Caco-2 (cell line): Measurements from ENCODE around the gene GEMIN5. TPM values are rescaled to one million over a fixed set of nuclear protein-coding genes. Genes with fewer than 3 reads are reported as not detected.

Experiments
- BruUV-seq: library from RNA; stranded (reverse); fragments of 400-500 nt; replicated peaks from 2 replicates; lab custom pipeline; 2021; lab: Mats Ljungman, UMichigan
- CTCF ChIA-PET: fragments of 300-600 bp; sonication (Branson Sonifier 250); formaldehyde crosslinking; loops from one replicate; lab custom pipeline; 2022; ENCODE audit warnings: antibody characterized with exemption; lab: Charles Lee
- POLR2A ChIA-PET: fragments of 300-600 bp; sonication (Branson Sonifier 250); formaldehyde crosslinking; loops from one replicate; lab custom pipeline; 2022; ENCODE audit warnings: antibody characterized with exemption; lab: Charles Lee
- DNase-seq, 2 experiments: peaks; one replicate each; pipeline versions ENCODE4 v3.0.0 to v3.0.0-alpha.2; 2020 to 2022
- H3K27me3 ChIP-seq: replicated peaks from 2 replicates; pipeline ENCODE4 v1.6.0; 2011; ENCODE audit warnings: low read length; ENCODE audit not compliant: control insufficient read depth, insufficient read depth
- H3K36me3 ChIP-seq: 2 replicates; pipeline ENCODE4 v1.5.1; 2011; ENCODE audit warnings: low read length; ENCODE audit not compliant: control insufficient read depth, insufficient read depth
- H3K4me1 ChIP-seq: fragments of 250-450 bp; sonication (Bioruptor Pico); 2 replicates; pipeline ENCODE4 v1.5.1; 2020; ENCODE audit warnings: mild to moderate bottlenecking
- H3K4me3 ChIP-seq: 2 replicates; pipeline ENCODE4 v1.5.1; 2011; ENCODE audit warnings: low read depth, mild to moderate bottlenecking, control low read depth, low read length
- H3K9me3 ChIP-seq: fragments of 250-450 bp; sonication (Bioruptor Pico); 2 replicates; pipeline ENCODE4 v1.5.1; 2020; ENCODE audit warnings: mild to moderate bottlenecking, moderate library complexity
- H3K27ac Mint-ChIP-seq: one replicate; pipeline ENCODE4 v1.8.0; 2022; ENCODE audit warnings: mixed read lengths; ENCODE audit not compliant: unreplicated experiment
- H3K27me3 Mint-ChIP-seq: one replicate; pipeline ENCODE4 v1.8.0; 2022; ENCODE audit warnings: mixed read lengths; ENCODE audit not compliant: insufficient read depth, unreplicated experiment
- H3K36me3 Mint-ChIP-seq: one replicate; pipeline ENCODE4 v1.8.0; 2022; ENCODE audit warnings: mild to moderate bottlenecking, mixed read lengths; ENCODE audit not compliant: insufficient read depth, unreplicated experiment
- H3K4me1 Mint-ChIP-seq: one replicate; pipeline ENCODE4 v1.8.0; 2022; ENCODE audit warnings: low read depth, mixed read lengths; ENCODE audit not compliant: unreplicated experiment
- H3K4me3 Mint-ChIP-seq: one replicate; pipeline ENCODE4 v1.8.0; 2022; ENCODE audit warnings: mild to moderate bottlenecking, moderate library complexity, mixed read lengths; ENCODE audit not compliant: unreplicated experiment
- H3K9me3 Mint-ChIP-seq: one replicate; pipeline ENCODE4 v1.8.0; 2022; ENCODE audit warnings: mixed read lengths; ENCODE audit not compliant: unreplicated experiment
- intact Hi-C: fragments of 100-400 bp; cut with micrococcal nuclease; formaldehyde crosslinking; loops from one replicate; pipeline ENCODE4 v1.10.0; 2022; ENCODE audit not compliant: unreplicated experiment
- total RNA-seq: library from RNA; stranded (reverse); gene quantifications from 2 replicates; pipeline ENCODE4 v1.2.3, GENCODE V29; 2022
- TF ChIP-seq, protein P1 (sequence below), 2 experiments: fragments of 200-600 bp in 1 of 2; IDR thresholded peaks; 1 replicate in 1 of 2; 2 replicates in 1 of 2; pipeline versions ENCODE4 v1.5.1 to v1.8.0; 2011 to 2022; ENCODE audit warnings: antibody characterized with exemption in 1 of 2, control low read depth in 1 of 2, inconsistent platforms in 1 of 2, low read depth in 1 of 2, low read length in 1 of 2, mild to moderate bottlenecking in 1 of 2, moderate library complexity in 1 of 2; ENCODE audit not compliant: insufficient read depth in 1 of 2, severe bottlenecking in 1 of 2, unreplicated experiment in 1 of 2

Gene GEMIN5
- total RNA-seq, 1 experiment from 2014 or later, result 20.7 TPM

- Mint-ChIP-seq H3K36me3 (peaks cover 26% of the 10 kb centered on the region), H3K27ac (no peak overlapping the region), H3K4me3 (no peak overlapping the region), H3K9me3 (no peaks in the 10 kb centered on the region), H3K4me1 (peaks cover 21% of the 10 kb centered on the region), H3K27me3 (no peaks in the 10 kb centered on the region)
- CTCF ChIA-PET, result no interaction called here
- POLR2A ChIA-PET, result no interaction called here
- intact Hi-C loops, result no loop called here
- H3K27me3 ChIP-seq, result no peaks in the 10 kb centered on the region
- DNase-seq, result no peak
- H3K4me3 ChIP-seq, result no peak overlapping the region
- H3K36me3 ChIP-seq, result peaks cover 2% of the 10 kb centered on the region
- peaks cover under 1% of the 10 kb centered on the region; the same call in 1 of the 2 replicates for H3K4me1 ChIP-seq
- H3K9me3 ChIP-seq, result no peaks in the 10 kb centered on the region
- TF ChIP-seq, protein P1, sequence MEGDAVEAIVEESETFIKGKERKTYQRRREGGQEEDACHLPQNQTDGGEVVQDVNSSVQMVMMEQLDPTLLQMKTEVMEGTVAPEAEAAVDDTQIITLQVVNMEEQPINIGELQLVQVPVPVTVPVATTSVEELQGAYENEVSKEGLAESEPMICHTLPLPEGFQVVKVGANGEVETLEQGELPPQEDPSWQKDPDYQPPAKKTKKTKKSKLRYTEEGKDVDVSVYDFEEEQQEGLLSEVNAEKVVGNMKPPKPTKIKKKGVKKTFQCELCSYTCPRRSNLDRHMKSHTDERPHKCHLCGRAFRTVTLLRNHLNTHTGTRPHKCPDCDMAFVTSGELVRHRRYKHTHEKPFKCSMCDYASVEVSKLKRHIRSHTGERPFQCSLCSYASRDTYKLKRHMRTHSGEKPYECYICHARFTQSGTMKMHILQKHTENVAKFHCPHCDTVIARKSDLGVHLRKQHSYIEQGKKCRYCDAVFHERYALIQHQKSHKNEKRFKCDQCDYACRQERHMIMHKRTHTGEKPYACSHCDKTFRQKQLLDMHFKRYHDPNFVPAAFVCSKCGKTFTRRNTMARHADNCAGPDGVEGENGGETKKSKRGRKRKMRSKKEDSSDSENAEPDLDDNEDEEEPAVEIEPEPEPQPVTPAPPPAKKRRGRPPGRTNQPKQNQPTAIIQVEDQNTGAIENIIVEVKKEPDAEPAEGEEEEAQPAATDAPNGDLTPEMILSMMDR (IDR thresholded peaks at IDR 0.05; ENCODE audit: insufficient read depth in 1 of 2, low read depth in 1 of 2, low read length in 1 of 2, severe bottlenecking in 1 of 2, unreplicated experiment in 1 of 2), result no peak
- no TSS peak for BruUV-seq
Observed at GRCh38 chr5:154934881-154935280, 3.1 kb downstream of the GEMIN5 start.

GRCh38 chr5:154933537-154933936 lies 4.5 kb downstream of the GEMIN5 start:
- Histone ChIP-seq H3K27me3 (no peaks in the 10 kb centered on the region), H3K4me1 (no peaks in the 10 kb centered on the region), H3K9me3 (no peaks in the 10 kb centered on the region), H3K36me3 (peaks cover 2% of the 10 kb centered on the region), H3K4me3 (no peak overlapping the region)
- DNase-seq, result no peak
- Mint-ChIP-seq H3K9me3 (no peaks in the 10 kb centered on the region), H3K4me1 (peaks cover 13% of the 10 kb centered on the region), H3K27ac (no peak overlapping the region), H3K36me3 (peaks cover 31% of the 10 kb centered on the region), H3K4me3 (no peak overlapping the region), H3K27me3 (no peaks in the 10 kb centered on the region)
- intact Hi-C loops, result no loop called here
- no TSS peak for BruUV-seq
- POLR2A ChIA-PET, result interaction anchor here (0.6 kb wide), 1 partner anchor 480 kb away, joined by 3 read pairs; no protein-coding TSS in a partner anchor
- CTCF ChIA-PET, result no interaction called here
- TF ChIP-seq, protein P1 (IDR thresholded peaks at IDR 0.05; ENCODE audit: insufficient read depth in 1 of 2, low read depth in 1 of 2, low read length in 1 of 2, severe bottlenecking in 1 of 2, unreplicated experiment in 1 of 2), result no peak

- Mint-ChIP-seq H3K4me1 (no peaks in the 10 kb centered on the region), H3K4me3 (no peak overlapping the region), H3K27me3 (no peaks in the 10 kb centered on the region), H3K36me3 (peaks cover 59% of the 10 kb centered on the region), H3K9me3 (no peaks in the 10 kb centered on the region), H3K27ac (no peak overlapping the region)
- POLR2A ChIA-PET, result interaction anchor here (0.7 kb wide), 1 partner anchor 64 kb away, joined by 3 read pairs; no protein-coding TSS in a partner anchor
- Histone ChIP-seq H3K4me3 (no peak overlapping the region), H3K36me3 (peaks cover 1% of the 10 kb centered on the region), H3K4me1 (no peaks in the 10 kb centered on the region), H3K27me3 (no peaks in the 10 kb centered on the region), H3K9me3 (no peaks in the 10 kb centered on the region)
- DNase-seq, result no peak
- intact Hi-C loops, result no loop called here
- TF ChIP-seq, protein P1 (IDR thresholded peaks at IDR 0.05; ENCODE audit: insufficient read depth in 1 of 2, low read depth in 1 of 2, low read length in 1 of 2, severe bottlenecking in 1 of 2, unreplicated experiment in 1 of 2), result no peak
- BruUV-seq, result no TSS peak
- CTCF ChIA-PET, result no interaction called here
Observed at GRCh38 chr5:154923441-154924430, 14.3 kb downstream of the GEMIN5 start.
